Vagina (tissue), 2 donors: ENCODE data around the gene ALG10B. TPM values are rescaled to one million over a fixed set of nuclear protein-coding genes. Genes with fewer than 3 reads are reported as not detected.
"Not testable (repeated sequence)": the region's sequence is repeated elsewhere in the genome, so short reads cannot be mapped to it uniquely, and the experiment has no call there.

ENCODE experiments used
- DNase-seq, 2 donors: peaks; one replicate each; pipeline ENCODE4 v3.0.0-alpha.2; 2017; ENCODE audit errors: extremely low spot score in 2 of 2
- H3K27ac ChIP-seq: fragments of 200-600 bp; sonication (generic); one replicate; pipeline ENCODE4 v1.5.1; 2019
- H3K27me3 ChIP-seq: fragments of 200-600 bp; sonication (generic); one replicate; pipeline ENCODE4 v1.5.1; 2019
- H3K36me3 ChIP-seq, 2 donors: fragments of 200-600 bp; sonication (generic); one replicate each; pipeline ENCODE4 v1.5.1; 2017 to 2019
- H3K4me1 ChIP-seq: fragments of 200-600 bp; sonication (generic); one replicate; pipeline ENCODE4 v1.5.1; 2019
- H3K4me3 ChIP-seq, 2 donors: fragments of 200-600 bp; sonication (generic); 1 replicate in 1 of 2; 2 replicates in 1 of 2; pipeline ENCODE4 v1.5.1; 2016 to 2019
- H3K9me3 ChIP-seq: fragments of 200-600 bp; sonication (generic); one replicate; pipeline ENCODE4 v1.5.1; 2019
- CTCF ChIP-seq, 3 experiments: fragments of 450-650 bp in 2 of 3; fragments of 200-600 bp in 1 of 3; sonication (generic) in 1 of 3; IDR thresholded peaks; one replicate each; pipeline ENCODE4 v1.5.1; 2017 to 2019; ENCODE audit warnings: antibody characterized with exemption in 3 of 3, mild to moderate bottlenecking in 2 of 3, moderate library complexity in 2 of 3
- POLR2A ChIP-seq, 2 donors: fragments of 450-650 bp; IDR thresholded peaks; one replicate each; pipeline ENCODE4 v1.6.1; 2017; ENCODE audit warnings: antibody characterized with exemption in 2 of 2, mild to moderate bottlenecking in 2 of 2, moderate library complexity in 2 of 2
- POLR2AphosphoS5 ChIP-seq, 2 donors: sonication (generic); formaldehyde crosslinking; IDR thresholded peaks; one replicate each; pipeline ENCODE4 v1.9.0; 2017; ENCODE audit warnings: antibody characterized with exemption in 2 of 2, mild to moderate bottlenecking in 2 of 2, low read depth in 1 of 2; ENCODE audit not compliant: insufficient read depth in 1 of 2
- intact Hi-C: fragments of 100-400 bp; cut with DNase I; formaldehyde crosslinking; loops from one replicate; pipeline ENCODE4 v1.15.1; 2023
- total RNA-seq: library from RNA; depleted of rRNA; stranded (reverse); fragments of >200 nt; gene quantifications from one replicate; pipeline ENCODE4 v1.2.3, GENCODE V29; 2016

ALG10B gene
- total RNA-seq, 1 donor from 2014 or later, result 11.8 TPM

GRCh38 chr12:38289396-38289795, 27.2 kb upstream of the ALG10B start:
- intact Hi-C loops, result no loop called here
- Histone ChIP-seq H3K4me1 (no peaks in the 10 kb centered on the region), H3K36me3 (no peaks in the 10 kb centered on the region), H3K4me3 (no peak overlapping the region), H3K9me3 (no peaks in the 10 kb centered on the region), H3K27ac (no peak overlapping the region), H3K27me3 (no peaks in the 10 kb centered on the region)
- no peak for DNase-seq
- TF ChIP-seq POLR2AphosphoS5 (IDR thresholded peaks at IDR 0.05; ENCODE audit: insufficient read depth in 1 of 2, low read depth in 1 of 2) (no peak), POLR2A (IDR thresholded peaks at IDR 0.05) (no peak), CTCF (IDR thresholded peaks at IDR 0.05) (no peak)

- H3K27ac ChIP-seq, result no peak overlapping the region
- H3K27me3 ChIP-seq, result no peaks in the 10 kb centered on the region
- H3K4me1 ChIP-seq, result no peaks in the 10 kb centered on the region
- H3K9me3 ChIP-seq, result no peaks in the 10 kb centered on the region
- TF ChIP-seq POLR2A (IDR thresholded peaks at IDR 0.05) (no peak), CTCF (IDR thresholded peaks at IDR 0.05) (no peak), POLR2AphosphoS5 (IDR thresholded peaks at IDR 0.05; ENCODE audit: insufficient read depth in 1 of 2, low read depth in 1 of 2) (no peak)
- intact Hi-C loops, result no loop called here
- DNase-seq, result no peak
- no peak overlapping the region for H3K4me3 ChIP-seq
- H3K36me3 ChIP-seq, result no peaks in the 10 kb centered on the region
Measured at GRCh38 chr12:38291160-38291559, 25.4 kb upstream of the ALG10B start.

GRCh38 chr12:38302972-38303371, 13.6 kb upstream of the ALG10B start:
- H3K9me3 ChIP-seq, H3K4me1 ChIP-seq, DNase-seq, H3K27me3 ChIP-seq, H3K4me3 ChIP-seq, H3K27ac ChIP-seq, H3K36me3 ChIP-seq, intact Hi-C loops: not testable (repeated sequence)

- H3K9me3 ChIP-seq, H3K27ac ChIP-seq, H3K4me1 ChIP-seq, intact Hi-C loops, H3K27me3 ChIP-seq, H3K36me3 ChIP-seq, DNase-seq, H3K4me3 ChIP-seq: not testable (repeated sequence)
Measured at GRCh38 chr12:38321966-38322365, 5.4 kb downstream of the ALG10B start.

- Histone ChIP-seq H3K27ac (no peak overlapping the region), H3K4me3 (no peak overlapping the region), H3K9me3 (no peaks in the 10 kb centered on the region), H3K36me3 (no peaks in the 10 kb centered on the region), H3K27me3 (no peaks in the 10 kb centered on the region), H3K4me1 (no peaks in the 10 kb centered on the region)
- DNase-seq, result no peak
- intact Hi-C loops, result no loop called here
- TF ChIP-seq POLR2A (IDR thresholded peaks at IDR 0.05), result no peak
- no peak for TF ChIP-seq POLR2AphosphoS5 (IDR thresholded peaks at IDR 0.05; ENCODE audit: insufficient read depth in 1 of 2, low read depth in 1 of 2)
- TF ChIP-seq CTCF (IDR thresholded peaks at IDR 0.05), result no peak
Measured at GRCh38 chr12:38324912-38325311, 8.3 kb downstream of the ALG10B start.

GRCh38 chr12:38327356-38327755, 10.8 kb downstream of the ALG10B start:
- H3K4me1 ChIP-seq, result no peaks in the 10 kb centered on the region
- TF ChIP-seq POLR2A (IDR thresholded peaks at IDR 0.05), result no peak
- no peak for TF ChIP-seq CTCF (IDR thresholded peaks at IDR 0.05)
- no peak for TF ChIP-seq POLR2AphosphoS5 (IDR thresholded peaks at IDR 0.05; ENCODE audit: insufficient read depth in 1 of 2, low read depth in 1 of 2)

More at GRCh38 chr12:38327356-38327755, 10.8 kb downstream of the ALG10B start:
- intact Hi-C loops, result no loop called here
- Histone ChIP-seq H3K27me3 (no peaks in the 10 kb centered on the region), H3K36me3 (no peaks in the 10 kb centered on the region), H3K27ac (no peak overlapping the region), H3K4me3 (no peak overlapping the region), H3K9me3 (no peaks in the 10 kb centered on the region)
- no peak for DNase-seq
